ENCODE measurements around the gene GMEB2.

DNA sequence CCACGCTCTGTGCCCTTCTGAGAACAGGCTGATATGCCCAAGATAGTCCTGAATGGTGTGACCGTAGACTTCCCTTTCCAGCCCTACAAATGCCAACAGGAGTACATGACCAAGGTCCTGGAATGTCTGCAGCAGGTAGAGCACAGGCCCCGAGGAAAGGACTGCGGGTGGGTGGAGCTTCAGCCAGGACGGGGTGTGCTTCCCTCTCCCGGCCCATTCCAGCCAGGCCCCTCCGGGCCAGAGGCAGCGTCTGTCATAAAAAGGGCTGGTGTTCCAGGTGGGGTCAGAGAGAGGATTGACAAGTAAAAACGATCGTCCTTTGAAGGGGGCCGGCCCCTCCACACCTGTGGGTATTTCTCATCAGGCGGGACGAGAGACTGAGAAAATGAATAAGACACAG lies 32.5 kb upstream of the GMEB2 start:
- TF ChIP-seq GATA2 (IDR thresholded peaks at IDR 0.05; ENCODE audit: low read depth, low read length), result no peak
- no peak for TF ChIP-seq GATA3 (IDR thresholded peaks at IDR 0.05; ENCODE audit: low read depth, low read length)
